A549 treated with CpdA at 1 μM for 4 hours (cell line): ENCODE measurements around the gene KIF14. TPM values are rescaled to one million over a fixed set of nuclear protein-coding genes. Genes with fewer than 3 reads are reported as not detected.

Source experiments
- total RNA-seq: library from RNA; stranded (reverse); fragments of 200-300 nt; extraction: Qiagen RNA extraction; gene quantifications from 5 replicates; pipeline ENCODE4 v1.2.3, GENCODE V29; 2022; ENCODE audit warnings: low read depth

Gene KIF14
- 7.9 to 13.1 TPM (median 11.6 TPM) in 5 replicates for total RNA-seq

GRCh38 chr1:200620273-200621131, at the start of gene KIF14:
Gene KIF14 (minus strand): TSS chr1:200620751. CDS start chr1:200618723, 2,028 bp downstream.

GRCh38 chr1:200669314-200670241, 49.0 kb upstream of the KIF14 start, which contains the start of gene DDX59:
Gene DDX59 (minus strand): TSS chr1:200669907. CDS start chr1:200666740, 3,167 bp downstream.

Other genes starting within 250 kb of the KIF14 start
- 25.4 to 30.0 TPM (median 26.4 TPM) in 5 replicates for gene ZNF281, start 210.7 kb downstream of the KIF14 start, total RNA-seq
- 13.7 to 16.2 TPM (median 14.8 TPM) in 5 replicates for gene DDX59, start 49.2 kb upstream of the KIF14 start, total RNA-seq
- 17.6 to 27.1 TPM (median 20.8 TPM) in 5 replicates for gene CAMSAP2, start 118.1 kb upstream of the KIF14 start, total RNA-seq